WTC11 (cell line): ENCODE results near the gene ZNF532. TPM values are rescaled to one million over a fixed set of nuclear protein-coding genes. Genes with fewer than 3 reads are reported as not detected.

Experiments
- ATAC-seq: fragments of 200-7000 bp; cut with Tn5 transposase; 2 replicates; pipeline ENCODE4 v1.10.0; 2021; ENCODE audit warnings: mild to moderate bottlenecking, moderate library complexity
- CTCF ChIA-PET: fragments of 300-600 bp; sonication (Branson Sonifier 250); formaldehyde crosslinking; loops from one replicate; lab custom pipeline; 2021; ENCODE audit warnings: antibody characterized with exemption; lab: Charles Lee
- POLR2A ChIA-PET: fragments of 350-600 bp; sonication (Branson Sonifier 250); formaldehyde crosslinking; loops from one replicate; lab custom pipeline; 2021; ENCODE audit warnings: antibody characterized with exemption; lab: Charles Lee
- DNase-seq: peaks from one replicate; pipeline ENCODE4 v3.0.0; 2021; ENCODE audit warnings: low spot score
- H3K27ac Mint-ChIP-seq: 2 replicates; pipeline ENCODE4 v1.8.0; 2021; ENCODE audit warnings: mixed read lengths
- H3K27me3 Mint-ChIP-seq: 2 replicates; pipeline ENCODE4 v1.8.0; 2021; ENCODE audit warnings: low read depth, mild to moderate bottlenecking, moderate library complexity, mixed read lengths
- H3K36me3 Mint-ChIP-seq: 2 replicates; pipeline ENCODE4 v1.8.0; 2021; ENCODE audit warnings: mixed read lengths
- H3K4me1 Mint-ChIP-seq: 2 replicates; pipeline ENCODE4 v1.8.0; 2022; ENCODE audit warnings: mixed read lengths
- H3K4me3 Mint-ChIP-seq: 2 replicates; pipeline ENCODE4 v1.8.0; 2021; ENCODE audit warnings: mild to moderate bottlenecking, moderate library complexity, mixed read lengths
- H3K9me3 Mint-ChIP-seq: 2 replicates; pipeline ENCODE4 v1.8.0; 2021; ENCODE audit warnings: mixed read lengths
- AFF4 ChIP-seq: sonication (generic); formaldehyde crosslinking; IDR thresholded peaks from 2 replicates; pipeline ENCODE4 v1.8.1; 2023; ENCODE audit warnings: mild to moderate bottlenecking, missing genetic modification reagents, borderline replicate concordance
- CBFB ChIP-seq: sonication (generic); formaldehyde crosslinking; IDR thresholded peaks from 2 replicates; pipeline ENCODE4 v1.8.1; 2022; ENCODE audit warnings: mild to moderate bottlenecking, low read depth, missing genetic modification reagents
- CDX4 ChIP-seq: fragments of 250-450 bp; sonication (Bioruptor Pico); IDR thresholded peaks from 2 replicates; pipeline ENCODE4 v1.9.0; 2021; ENCODE audit warnings: moderate library complexity, mild to moderate bottlenecking, inconsistent platforms, borderline replicate concordance
- E2F1 ChIP-seq: sonication (generic); formaldehyde crosslinking; IDR thresholded peaks from 2 replicates; pipeline ENCODE4 v1.8.0; 2022; ENCODE audit warnings: mild to moderate bottlenecking, missing genetic modification reagents
- ELF4 ChIP-seq: sonication (generic); formaldehyde crosslinking; IDR thresholded peaks from 2 replicates; pipeline ENCODE4 v1.8.1; 2022; ENCODE audit warnings: low read depth, mild to moderate bottlenecking, moderate library complexity, missing genetic modification reagents
- MAX ChIP-seq: sonication (generic); formaldehyde crosslinking; IDR thresholded peaks from 2 replicates; pipeline ENCODE4 v1.8.0; 2022; ENCODE audit warnings: mild to moderate bottlenecking, missing genetic modification reagents
- MXD4 ChIP-seq: fragments of 250-450 bp; sonication (Bioruptor Pico); IDR thresholded peaks from 2 replicates; pipeline ENCODE4 v1.8.0; 2021; ENCODE audit warnings: mild to moderate bottlenecking, moderate library complexity, borderline replicate concordance
- NFATC4 ChIP-seq: fragments of 250-450 bp; sonication (Bioruptor Pico); IDR thresholded peaks from 2 replicates; pipeline ENCODE4 v1.9.0; 2021; ENCODE audit warnings: mild to moderate bottlenecking
- RELA ChIP-seq: sonication (generic); formaldehyde crosslinking; IDR thresholded peaks from 2 replicates; pipeline ENCODE4 v1.8.1; 2022; ENCODE audit warnings: missing genetic modification reagents, mild to moderate bottlenecking, borderline replicate concordance
- RORB ChIP-seq: fragments of 250-450 bp; sonication (Bioruptor Pico); IDR thresholded peaks from 2 replicates; pipeline ENCODE4 v1.9.0; 2021; ENCODE audit warnings: mild to moderate bottlenecking
- SMAD4 ChIP-seq: sonication (generic); formaldehyde crosslinking; IDR thresholded peaks from 2 replicates; pipeline ENCODE4 v1.8.0; 2022; ENCODE audit warnings: mild to moderate bottlenecking, missing genetic modification reagents
- SOX15 ChIP-seq: fragments of 250-450 bp; sonication (Bioruptor Pico); IDR thresholded peaks from 2 replicates; pipeline ENCODE4 v1.9.0; 2021; ENCODE audit warnings: mild to moderate bottlenecking
- TEAD4 ChIP-seq: sonication (generic); formaldehyde crosslinking; IDR thresholded peaks from 2 replicates; pipeline ENCODE4 v1.8.0; 2022; ENCODE audit warnings: mild to moderate bottlenecking, missing genetic modification reagents
- USF2 ChIP-seq: sonication (generic); formaldehyde crosslinking; IDR thresholded peaks from 2 replicates; pipeline ENCODE4 v1.8.1; 2023; ENCODE audit warnings: mild to moderate bottlenecking, missing genetic modification reagents, moderate library complexity
- ZNF263 ChIP-seq: sonication (generic); formaldehyde crosslinking; IDR thresholded peaks from 2 replicates; pipeline ENCODE4 v1.8.1; 2022; ENCODE audit warnings: low read depth, mild to moderate bottlenecking, moderate library complexity, missing genetic modification reagents
- ZNF425 ChIP-seq: fragments of 250-450 bp; sonication (Bioruptor Pico); conservative IDR thresholded peaks from 2 replicates; pipeline ENCODE4 v1.9.0; 2021; ENCODE audit warnings: mild to moderate bottlenecking
- total RNA-seq: library from RNA; stranded (reverse); gene quantifications from 3 replicates; pipeline ENCODE4 v1.2.3, GENCODE V29; 2021

ZNF532 gene
- total RNA-seq, 1 experiment from 2014 or later, result 171 TPM

GRCh38 chr18:58934356-58934755 is 69.7 kb downstream of the ZNF532 start:
- no peaks in the 10 kb centered on the region for H3K27me3 Mint-ChIP-seq
- peaks cover 53% of the 10 kb centered on the region for H3K36me3 Mint-ChIP-seq

GRCh38 chr18:58934933-58935577 is 70.4 kb downstream of the ZNF532 start:
- no peak for ATAC-seq
- ChIA-PET CTCF (no interaction called here), POLR2A (no interaction called here)
- no peak for DNase-seq
- TF ChIP-seq AFF4 (CRISPR knock-in tag) (no peak), ZNF263 (CRISPR knock-in tag) (peak; percentile 82; the same call in 1 of the 2 replicates), ZNF425 (no peak)
- no peaks in the 10 kb centered on the region for H3K27me3 Mint-ChIP-seq
- H3K9me3 Mint-ChIP-seq, result peaks cover 3% of the 10 kb centered on the region; the same call in 1 of the 2 replicates
- H3K27ac Mint-ChIP-seq, result peak overlapping the region; percentile 91; the same call in 1 of the 2 replicates
- H3K4me1 Mint-ChIP-seq, result peaks cover 34% of the 10 kb centered on the region
- H3K36me3 Mint-ChIP-seq, result peaks cover 59% of the 10 kb centered on the region
- H3K4me3 Mint-ChIP-seq, result no peak overlapping the region

More at GRCh38 chr18:58934356-58934755, 69.7 kb downstream of the ZNF532 start:
- no peak overlapping the region for H3K4me3 Mint-ChIP-seq
- peak overlapping the region; percentile 91 for H3K27ac Mint-ChIP-seq
- ATAC-seq, result peak; percentile 26; the same call in 1 of the 2 replicates
- POLR2A ChIA-PET, result no interaction called here
- H3K9me3 Mint-ChIP-seq, result peaks cover 2% of the 10 kb centered on the region; the same call in 1 of the 2 replicates
- peaks cover 40% of the 10 kb centered on the region for H3K4me1 Mint-ChIP-seq
- DNase-seq, result no peak
- CTCF ChIA-PET, result no interaction called here
- TF ChIP-seq TEAD4 (no peak), ELF4 (CRISPR knock-in tag) (no peak), E2F1 (CRISPR knock-in tag) (no peak), SMAD4 (CRISPR knock-in tag) (no peak), MAX (CRISPR knock-in tag) (no peak), RELA (CRISPR knock-in tag) (no peak), USF2 (CRISPR knock-in tag) (no peak), SOX15 (CRISPR knock-in tag) (no peak), MXD4 (no peak), RORB (CRISPR knock-in tag) (no peak), NFATC4 (CRISPR knock-in tag) (no peak), CDX4 (CRISPR knock-in tag) (no peak), CBFB (CRISPR knock-in tag) (no peak)
